Cardiac fibroblast (primary cell): ENCODE data around the gene LINGO3.

Experiments
- DNase-seq, 2 donors: peaks; one replicate each; pipeline versions ENCODE4 v3.0.0 to v3.0.0-alpha.2; 2010; ENCODE audit warnings: low read depth in 2 of 2
- H3K4me3 ChIP-seq, 2 donors: replicated peaks in 1 of 2; 1 replicate in 1 of 2; 2 replicates in 1 of 2; pipeline ENCODE4 v1.5.1; 2011; ENCODE audit warnings: low read depth in 2 of 2, low read length in 2 of 2, mild to moderate bottlenecking in 2 of 2, moderate library complexity in 1 of 2
- TF ChIP-seq, protein P1 (sequence below): IDR thresholded peaks from one replicate; pipeline ENCODE4 v1.5.1; 2011; ENCODE audit warnings: low read depth, mild to moderate bottlenecking, low read length, inconsistent platforms

LINGO3 gene

DNA sequence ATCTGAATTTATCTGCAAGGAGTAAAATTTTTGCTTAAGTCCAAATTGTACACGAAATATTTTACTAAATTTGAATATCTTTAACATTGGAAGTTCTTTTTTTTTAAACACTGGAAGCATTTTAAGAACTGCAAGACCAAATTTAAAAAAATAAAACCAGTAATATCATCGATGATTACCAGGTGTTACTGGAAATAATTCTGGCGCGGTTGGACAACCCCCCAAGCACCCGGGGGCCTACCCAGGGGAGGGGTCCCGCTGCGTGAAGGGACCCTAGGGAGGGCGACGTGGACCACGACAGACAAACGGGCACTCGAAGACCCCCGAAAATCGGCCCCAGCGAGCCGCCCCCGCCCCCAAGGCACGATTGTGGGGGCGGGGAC is 39.1 kb downstream of the LINGO3 start:
- no peak for DNase-seq
- peak overlapping the region; percentile 50 to 65 for H3K4me3 ChIP-seq
- TF ChIP-seq, protein P1, sequence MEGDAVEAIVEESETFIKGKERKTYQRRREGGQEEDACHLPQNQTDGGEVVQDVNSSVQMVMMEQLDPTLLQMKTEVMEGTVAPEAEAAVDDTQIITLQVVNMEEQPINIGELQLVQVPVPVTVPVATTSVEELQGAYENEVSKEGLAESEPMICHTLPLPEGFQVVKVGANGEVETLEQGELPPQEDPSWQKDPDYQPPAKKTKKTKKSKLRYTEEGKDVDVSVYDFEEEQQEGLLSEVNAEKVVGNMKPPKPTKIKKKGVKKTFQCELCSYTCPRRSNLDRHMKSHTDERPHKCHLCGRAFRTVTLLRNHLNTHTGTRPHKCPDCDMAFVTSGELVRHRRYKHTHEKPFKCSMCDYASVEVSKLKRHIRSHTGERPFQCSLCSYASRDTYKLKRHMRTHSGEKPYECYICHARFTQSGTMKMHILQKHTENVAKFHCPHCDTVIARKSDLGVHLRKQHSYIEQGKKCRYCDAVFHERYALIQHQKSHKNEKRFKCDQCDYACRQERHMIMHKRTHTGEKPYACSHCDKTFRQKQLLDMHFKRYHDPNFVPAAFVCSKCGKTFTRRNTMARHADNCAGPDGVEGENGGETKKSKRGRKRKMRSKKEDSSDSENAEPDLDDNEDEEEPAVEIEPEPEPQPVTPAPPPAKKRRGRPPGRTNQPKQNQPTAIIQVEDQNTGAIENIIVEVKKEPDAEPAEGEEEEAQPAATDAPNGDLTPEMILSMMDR: no peak

DNA sequence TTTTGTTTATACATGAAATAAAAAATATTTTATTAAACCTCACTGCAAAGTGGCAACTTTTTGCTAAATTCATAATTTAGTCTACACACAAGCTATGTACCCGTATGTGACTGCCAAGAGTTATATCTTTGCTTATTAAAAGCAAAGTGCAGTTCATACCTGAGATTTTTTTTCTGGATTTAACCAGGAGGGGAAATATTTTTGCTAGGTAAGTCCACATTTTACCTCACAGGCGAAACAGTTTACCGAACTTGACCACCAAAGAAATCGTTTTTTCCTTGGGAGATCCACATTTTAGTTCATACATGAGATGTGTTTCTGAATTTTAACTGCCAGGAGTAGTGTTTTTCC is 39.5 kb downstream of the LINGO3 start:
- no peak overlapping the region for H3K4me3 ChIP-seq
- TF ChIP-seq, protein P1: no peak
- DNase-seq: no peak

DNA sequence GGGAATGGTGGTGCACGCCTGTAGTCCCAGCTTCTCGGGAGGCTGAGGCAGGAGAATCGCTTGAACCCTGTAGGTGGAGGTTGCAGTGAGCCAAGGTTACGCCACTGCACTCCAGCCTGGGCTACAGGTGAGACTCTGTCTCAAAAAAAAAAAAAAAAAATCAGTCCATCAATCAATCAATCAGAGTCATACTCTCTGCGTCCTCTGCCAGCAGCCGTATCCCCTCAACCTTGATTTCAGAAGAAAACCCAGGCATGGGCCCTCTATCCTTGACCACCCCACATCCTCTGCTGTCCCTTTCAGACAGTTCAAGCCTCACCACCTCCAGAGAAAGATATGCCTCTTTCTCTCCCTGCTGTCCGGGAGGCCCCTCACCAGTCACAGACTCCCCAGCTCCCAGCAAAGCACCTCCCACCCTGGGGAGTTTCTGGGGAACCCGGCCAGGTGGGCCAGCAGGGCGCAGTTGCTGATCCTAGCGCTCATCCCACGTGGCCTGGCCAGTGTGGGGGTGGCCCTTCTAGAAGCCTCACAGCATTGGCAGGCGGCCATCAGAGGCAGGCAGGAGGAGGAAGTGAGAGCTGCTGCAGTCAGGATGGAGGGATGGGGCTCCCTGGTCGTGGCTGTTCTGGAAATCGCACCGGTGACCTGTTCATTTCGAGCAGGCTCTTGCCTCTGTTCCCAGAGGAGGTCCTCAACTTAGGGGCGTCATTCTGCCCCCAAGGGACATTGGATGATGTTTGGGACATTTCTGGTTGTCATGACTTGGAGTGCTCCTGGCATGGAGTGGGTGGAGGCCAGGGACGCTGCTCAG is 41.6 kb downstream of the LINGO3 start:
- peak; percentile 82 to 89 for DNase-seq
- TF ChIP-seq, protein P1: no peak
- no peak overlapping the region for H3K4me3 ChIP-seq

DNA sequence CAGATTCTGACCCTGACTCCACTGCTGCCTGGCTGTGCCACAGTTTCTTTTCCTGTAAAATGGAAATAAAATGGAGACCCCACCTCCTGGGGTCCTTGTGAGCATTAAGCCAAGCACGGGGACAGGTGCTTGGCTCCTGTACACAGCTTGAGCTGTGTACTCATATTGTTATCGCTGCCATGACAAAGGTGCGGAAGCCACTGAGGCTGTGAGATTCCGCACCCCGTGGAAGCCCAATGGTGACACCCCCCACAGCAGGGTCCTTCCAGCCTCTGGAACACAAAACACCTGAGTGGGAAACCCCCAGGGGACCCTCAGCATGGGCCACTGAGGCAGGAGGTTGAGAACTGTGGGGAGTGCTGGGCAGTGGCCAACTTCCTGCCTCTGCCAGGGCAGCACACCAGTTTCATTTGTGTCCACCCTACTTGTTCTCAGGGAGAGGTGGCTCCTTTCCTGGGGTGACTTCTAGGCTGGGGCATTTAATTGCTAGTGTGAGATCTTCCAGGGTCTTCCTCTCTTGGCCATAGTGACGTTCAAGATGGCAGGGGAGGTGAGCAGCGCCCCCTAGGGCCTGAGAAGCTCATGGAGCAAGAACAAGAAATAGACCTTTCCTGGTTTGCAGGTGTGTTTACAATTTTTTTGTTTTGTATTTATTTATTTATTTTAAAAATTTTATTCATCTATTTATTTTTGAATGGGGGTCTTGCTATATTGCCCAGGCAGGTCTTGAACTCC is 46.3 kb downstream of the LINGO3 start:
- DNase-seq: peak; percentile 48 to 51
- TF ChIP-seq, protein P1: peak; percentile 77
- no peak overlapping the region for H3K4me3 ChIP-seq

DNA sequence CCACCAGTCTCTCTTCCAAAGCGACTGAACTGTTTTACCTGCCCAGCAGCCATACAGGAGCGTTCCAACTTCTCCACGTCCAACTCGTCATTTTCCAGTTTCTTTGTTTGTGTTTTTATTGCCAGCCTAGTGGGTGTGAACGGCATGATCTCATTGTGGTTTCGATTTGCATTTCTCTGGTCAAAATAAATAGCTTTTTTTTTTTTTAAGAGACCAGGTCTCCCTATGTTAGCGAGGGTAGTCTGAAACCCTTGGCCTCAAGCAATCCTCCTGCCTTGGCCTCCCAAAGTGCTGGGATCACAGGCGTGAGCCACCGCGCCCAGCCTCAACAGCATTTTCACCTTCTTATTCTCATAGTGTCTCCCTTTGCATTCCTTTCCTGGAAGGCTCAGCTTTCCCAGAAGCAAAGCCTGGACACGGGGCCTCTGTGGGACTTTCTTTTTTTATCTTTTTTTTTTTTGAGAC is 47.6 kb downstream of the LINGO3 start:
- TF ChIP-seq, protein P1: no peak
- no peak for DNase-seq
- no peak overlapping the region for H3K4me3 ChIP-seq

DNA sequence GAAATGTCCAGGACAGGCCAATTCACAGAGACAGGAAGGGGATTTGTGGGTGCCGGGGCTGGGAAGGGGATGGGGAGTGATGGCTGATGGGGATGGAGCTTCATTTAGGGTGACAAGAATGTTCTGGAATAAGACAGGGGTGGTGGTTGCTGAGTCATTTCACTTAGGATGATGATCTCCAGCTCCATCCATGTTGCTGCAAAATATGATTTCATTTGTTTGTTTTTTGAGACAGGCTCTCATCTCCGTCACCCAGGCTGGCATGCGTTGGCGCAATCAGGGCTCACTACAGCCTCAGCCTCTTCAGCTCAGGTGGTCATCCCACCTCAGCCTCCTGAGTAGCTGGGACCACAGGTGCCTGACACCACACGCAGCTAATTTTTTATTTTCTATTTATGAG is 48.6 kb downstream of the LINGO3 start:
- TF ChIP-seq, protein P1: no peak

More for the DNA sequence above, 48.6 kb downstream of the LINGO3 start:
- no peak overlapping the region for H3K4me3 ChIP-seq
- peak in 1 of 2 donors; percentile 70 for DNase-seq
